ENCODE results near the gene IQCB1. TPM values are rescaled to one million over a fixed set of nuclear protein-coding genes. Genes with fewer than 3 reads are reported as not detected.

Gene IQCB1
- total and polyA plus RNA-seq, 10 of the 15 experiments (the other 5 are each of a cell fraction or from before 2014, with no cell fraction given) = 36.0 to 69.4 (median 48.9) TPM

DNA sequence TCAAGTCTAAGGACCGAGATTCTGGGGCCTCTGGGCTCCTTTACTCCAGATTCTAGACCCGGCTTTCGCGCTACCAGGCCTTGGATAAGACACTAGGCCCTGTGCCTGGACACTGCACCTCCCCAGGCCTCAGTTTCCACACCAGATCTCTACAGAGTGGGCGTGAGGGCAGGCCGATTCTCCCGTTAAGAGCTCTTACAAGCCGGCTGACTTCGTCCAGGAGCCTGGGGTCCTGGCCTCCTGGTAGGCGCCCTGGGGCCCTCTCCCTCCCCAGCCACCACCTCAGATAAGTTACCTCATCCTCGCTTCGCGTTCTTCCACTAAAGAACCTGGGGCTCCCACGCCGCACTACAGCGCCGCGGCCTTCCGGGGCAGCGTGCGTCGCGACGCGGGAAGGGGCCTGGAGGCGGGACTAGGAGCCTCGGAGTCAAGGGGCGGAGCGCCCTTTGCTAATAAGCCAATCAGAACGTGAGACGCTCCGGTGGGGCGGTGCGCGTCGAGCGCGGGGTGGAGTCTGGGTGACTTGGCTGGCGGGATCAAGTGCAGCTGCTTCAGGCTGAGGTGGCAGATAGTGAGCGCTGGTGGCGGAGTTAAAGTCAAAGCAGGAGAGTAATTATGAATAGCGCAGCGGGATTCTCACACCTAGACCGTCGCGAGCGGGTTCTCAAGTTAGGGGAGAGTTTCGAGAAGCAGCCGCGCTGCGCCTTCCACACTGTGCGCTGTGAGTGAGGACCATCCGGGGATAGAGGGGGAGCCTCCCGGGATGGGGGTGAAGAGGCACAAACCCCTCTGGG lies at the start of gene IQCB1, which contains the start of gene EAF2 (continued):
- TF ChIP-seq, protein P1, sequence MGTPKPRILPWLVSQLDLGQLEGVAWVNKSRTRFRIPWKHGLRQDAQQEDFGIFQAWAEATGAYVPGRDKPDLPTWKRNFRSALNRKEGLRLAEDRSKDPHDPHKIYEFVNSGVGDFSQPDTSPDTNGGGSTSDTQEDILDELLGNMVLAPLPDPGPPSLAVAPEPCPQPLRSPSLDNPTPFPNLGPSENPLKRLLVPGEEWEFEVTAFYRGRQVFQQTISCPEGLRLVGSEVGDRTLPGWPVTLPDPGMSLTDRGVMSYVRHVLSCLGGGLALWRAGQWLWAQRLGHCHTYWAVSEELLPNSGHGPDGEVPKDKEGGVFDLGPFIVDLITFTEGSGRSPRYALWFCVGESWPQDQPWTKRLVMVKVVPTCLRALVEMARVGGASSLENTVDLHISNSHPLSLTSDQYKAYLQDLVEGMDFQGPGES (IDR thresholded peaks at IDR 0.05) = 0 out of 2 replicates have a peak, but pooled peaks have one; percentile 33
- TF ChIP-seq, protein P2, sequence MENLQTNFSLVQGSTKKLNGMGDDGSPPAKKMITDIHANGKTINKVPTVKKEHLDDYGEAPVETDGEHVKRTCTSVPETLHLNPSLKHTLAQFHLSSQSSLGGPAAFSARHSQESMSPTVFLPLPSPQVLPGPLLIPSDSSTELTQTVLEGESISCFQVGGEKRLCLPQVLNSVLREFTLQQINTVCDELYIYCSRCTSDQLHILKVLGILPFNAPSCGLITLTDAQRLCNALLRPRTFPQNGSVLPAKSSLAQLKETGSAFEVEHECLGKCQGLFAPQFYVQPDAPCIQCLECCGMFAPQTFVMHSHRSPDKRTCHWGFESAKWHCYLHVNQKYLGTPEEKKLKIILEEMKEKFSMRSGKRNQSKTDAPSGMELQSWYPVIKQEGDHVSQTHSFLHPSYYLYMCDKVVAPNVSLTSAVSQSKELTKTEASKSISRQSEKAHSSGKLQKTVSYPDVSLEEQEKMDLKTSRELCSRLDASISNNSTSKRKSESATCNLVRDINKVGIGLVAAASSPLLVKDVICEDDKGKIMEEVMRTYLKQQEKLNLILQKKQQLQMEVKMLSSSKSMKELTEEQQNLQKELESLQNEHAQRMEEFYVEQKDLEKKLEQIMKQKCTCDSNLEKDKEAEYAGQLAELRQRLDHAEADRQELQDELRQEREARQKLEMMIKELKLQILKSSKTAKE (IDR thresholded peaks at IDR 0.05; ENCODE audit: low read depth, poor library complexity, severe bottlenecking) = no peak
- TF ChIP-seq TAF1 (IDR thresholded peaks at IDR 0.05; ENCODE audit: borderline replicate concordance, low read depth, low read length) (peak; percentile 94), POLR2AphosphoS5 (IDR thresholded peaks at IDR 0.05; ENCODE audit: low read length) (peak; percentile 97), POU2F2 (IDR thresholded peaks at IDR 0.05; ENCODE audit: borderline replicate concordance, low read depth, low read length) (peak; percentile 81; the same call in 2 of the 3 replicates), HDAC6 (IDR thresholded peaks at IDR 0.05; ENCODE audit: unreplicated experiment) (no peak), TCF12 (IDR thresholded peaks at IDR 0.05; ENCODE audit: low read depth, low read length) (peak; percentile 96), ETV6 (conservative IDR thresholded peaks at IDR 0.05 in 1 of 2, IDR thresholded peaks at IDR 0.05 in 1 of 2; ENCODE audit: borderline replicate concordance in 1 of 2, low read depth in 1 of 2) (no peak)
- TF ChIP-seq, protein P3, sequence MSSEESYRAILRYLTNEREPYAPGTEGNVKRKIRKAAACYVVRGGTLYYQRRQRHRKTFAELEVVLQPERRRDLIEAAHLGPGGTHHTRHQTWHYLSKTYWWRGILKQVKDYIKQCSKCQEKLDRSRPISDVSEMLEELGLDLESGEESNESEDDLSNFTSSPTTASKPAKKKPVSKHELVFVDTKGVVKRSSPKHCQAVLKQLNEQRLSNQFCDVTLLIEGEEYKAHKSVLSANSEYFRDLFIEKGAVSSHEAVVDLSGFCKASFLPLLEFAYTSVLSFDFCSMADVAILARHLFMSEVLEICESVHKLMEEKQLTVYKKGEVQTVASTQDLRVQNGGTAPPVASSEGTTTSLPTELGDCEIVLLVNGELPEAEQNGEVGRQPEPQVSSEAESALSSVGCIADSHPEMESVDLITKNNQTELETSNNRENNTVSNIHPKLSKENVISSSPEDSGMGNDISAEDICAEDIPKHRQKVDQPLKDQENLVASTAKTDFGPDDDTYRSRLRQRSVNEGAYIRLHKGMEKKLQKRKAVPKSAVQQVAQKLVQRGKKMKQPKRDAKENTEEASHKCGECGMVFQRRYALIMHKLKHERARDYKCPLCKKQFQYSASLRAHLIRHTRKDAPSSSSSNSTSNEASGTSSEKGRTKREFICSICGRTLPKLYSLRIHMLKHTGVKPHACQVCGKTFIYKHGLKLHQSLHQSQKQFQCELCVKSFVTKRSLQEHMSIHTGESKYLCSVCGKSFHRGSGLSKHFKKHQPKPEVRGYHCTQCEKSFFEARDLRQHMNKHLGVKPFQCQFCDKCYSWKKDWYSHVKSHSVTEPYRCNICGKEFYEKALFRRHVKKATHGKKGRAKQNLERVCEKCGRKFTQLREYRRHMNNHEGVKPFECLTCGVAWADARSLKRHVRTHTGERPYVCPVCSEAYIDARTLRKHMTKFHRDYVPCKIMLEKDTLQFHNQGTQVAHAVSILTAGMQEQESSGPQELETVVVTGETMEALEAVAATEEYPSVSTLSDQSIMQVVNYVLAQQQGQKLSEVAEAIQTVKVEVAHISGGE (CRISPR knock-in tag; IDR thresholded peaks at IDR 0.05) = no peak
- TF ChIP-seq, protein P4, sequence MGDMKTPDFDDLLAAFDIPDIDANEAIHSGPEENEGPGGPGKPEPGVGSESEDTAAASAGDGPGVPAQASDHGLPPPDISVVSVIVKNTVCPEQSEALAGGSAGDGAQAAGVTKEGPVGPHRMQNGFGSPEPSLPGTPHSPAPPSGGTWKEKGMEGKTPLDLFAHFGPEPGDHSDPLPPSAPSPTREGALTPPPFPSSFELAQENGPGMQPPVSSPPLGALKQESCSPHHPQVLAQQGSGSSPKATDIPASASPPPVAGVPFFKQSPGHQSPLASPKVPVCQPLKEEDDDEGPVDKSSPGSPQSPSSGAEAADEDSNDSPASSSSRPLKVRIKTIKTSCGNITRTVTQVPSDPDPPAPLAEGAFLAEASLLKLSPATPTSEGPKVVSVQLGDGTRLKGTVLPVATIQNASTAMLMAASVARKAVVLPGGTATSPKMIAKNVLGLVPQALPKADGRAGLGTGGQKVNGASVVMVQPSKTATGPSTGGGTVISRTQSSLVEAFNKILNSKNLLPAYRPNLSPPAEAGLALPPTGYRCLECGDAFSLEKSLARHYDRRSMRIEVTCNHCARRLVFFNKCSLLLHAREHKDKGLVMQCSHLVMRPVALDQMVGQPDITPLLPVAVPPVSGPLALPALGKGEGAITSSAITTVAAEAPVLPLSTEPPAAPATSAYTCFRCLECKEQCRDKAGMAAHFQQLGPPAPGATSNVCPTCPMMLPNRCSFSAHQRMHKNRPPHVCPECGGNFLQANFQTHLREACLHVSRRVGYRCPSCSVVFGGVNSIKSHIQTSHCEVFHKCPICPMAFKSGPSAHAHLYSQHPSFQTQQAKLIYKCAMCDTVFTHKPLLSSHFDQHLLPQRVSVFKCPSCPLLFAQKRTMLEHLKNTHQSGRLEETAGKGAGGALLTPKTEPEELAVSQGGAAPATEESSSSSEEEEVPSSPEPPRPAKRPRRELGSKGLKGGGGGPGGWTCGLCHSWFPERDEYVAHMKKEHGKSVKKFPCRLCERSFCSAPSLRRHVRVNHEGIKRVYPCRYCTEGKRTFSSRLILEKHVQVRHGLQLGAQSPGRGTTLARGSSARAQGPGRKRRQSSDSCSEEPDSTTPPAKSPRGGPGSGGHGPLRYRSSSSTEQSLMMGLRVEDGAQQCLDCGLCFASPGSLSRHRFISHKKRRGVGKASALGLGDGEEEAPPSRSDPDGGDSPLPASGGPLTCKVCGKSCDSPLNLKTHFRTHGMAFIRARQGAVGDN (IDR thresholded peaks at IDR 0.05) = peak; percentile 13
- TF ChIP-seq, protein P5, sequence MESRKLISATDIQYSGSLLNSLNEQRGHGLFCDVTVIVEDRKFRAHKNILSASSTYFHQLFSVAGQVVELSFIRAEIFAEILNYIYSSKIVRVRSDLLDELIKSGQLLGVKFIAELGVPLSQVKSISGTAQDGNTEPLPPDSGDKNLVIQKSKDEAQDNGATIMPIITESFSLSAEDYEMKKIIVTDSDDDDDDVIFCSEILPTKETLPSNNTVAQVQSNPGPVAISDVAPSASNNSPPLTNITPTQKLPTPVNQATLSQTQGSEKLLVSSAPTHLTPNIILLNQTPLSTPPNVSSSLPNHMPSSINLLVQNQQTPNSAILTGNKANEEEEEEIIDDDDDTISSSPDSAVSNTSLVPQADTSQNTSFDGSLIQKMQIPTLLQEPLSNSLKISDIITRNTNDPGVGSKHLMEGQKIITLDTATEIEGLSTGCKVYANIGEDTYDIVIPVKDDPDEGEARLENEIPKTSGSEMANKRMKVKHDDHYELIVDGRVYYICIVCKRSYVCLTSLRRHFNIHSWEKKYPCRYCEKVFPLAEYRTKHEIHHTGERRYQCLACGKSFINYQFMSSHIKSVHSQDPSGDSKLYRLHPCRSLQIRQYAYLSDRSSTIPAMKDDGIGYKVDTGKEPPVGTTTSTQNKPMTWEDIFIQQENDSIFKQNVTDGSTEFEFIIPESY (IDR thresholded peaks at IDR 0.05) = no peak

All from GM12878 (cell line).